GM12872 (cell line): Measurements from ENCODE around the gene HAVCR1.

ENCODE experiments used
- TF ChIP-seq, protein P1 (sequence below): IDR thresholded peaks from 3 replicates; pipeline ENCODE4 v1.5.1; 2011; ENCODE audit warnings: low read depth, mild to moderate bottlenecking, low read length, moderate library complexity; ENCODE audit not compliant: insufficient read depth

HAVCR1 gene

DNA sequence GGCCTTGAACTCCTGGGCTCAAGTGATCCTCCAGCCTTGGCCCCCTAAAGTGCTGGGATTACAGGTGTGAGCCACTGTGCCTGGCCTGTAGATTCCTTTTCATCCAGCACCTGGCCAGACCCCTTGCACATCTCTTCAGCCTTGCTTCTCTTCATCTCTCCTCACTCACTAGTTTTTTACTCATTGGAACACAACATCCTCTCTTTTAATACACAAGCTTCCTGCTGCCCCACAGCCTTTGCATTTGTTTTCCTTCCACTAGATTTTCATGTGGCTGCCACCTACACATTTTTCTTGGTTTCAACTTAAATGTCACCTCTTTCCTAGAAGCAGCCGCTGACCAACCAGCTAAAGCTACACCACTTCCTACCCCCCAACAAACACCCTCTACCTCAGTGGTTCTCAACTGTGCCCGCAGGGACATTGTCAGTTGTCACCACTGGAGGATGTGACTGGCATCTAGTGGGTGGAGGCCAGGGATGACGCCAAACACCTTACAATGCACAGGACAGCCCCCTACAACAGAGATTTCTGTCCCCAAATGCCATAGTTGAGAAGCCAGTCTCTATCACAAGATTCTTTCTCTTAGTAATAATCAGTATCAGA lies 33.7 kb downstream of the HAVCR1 start:
- TF ChIP-seq, protein P1, sequence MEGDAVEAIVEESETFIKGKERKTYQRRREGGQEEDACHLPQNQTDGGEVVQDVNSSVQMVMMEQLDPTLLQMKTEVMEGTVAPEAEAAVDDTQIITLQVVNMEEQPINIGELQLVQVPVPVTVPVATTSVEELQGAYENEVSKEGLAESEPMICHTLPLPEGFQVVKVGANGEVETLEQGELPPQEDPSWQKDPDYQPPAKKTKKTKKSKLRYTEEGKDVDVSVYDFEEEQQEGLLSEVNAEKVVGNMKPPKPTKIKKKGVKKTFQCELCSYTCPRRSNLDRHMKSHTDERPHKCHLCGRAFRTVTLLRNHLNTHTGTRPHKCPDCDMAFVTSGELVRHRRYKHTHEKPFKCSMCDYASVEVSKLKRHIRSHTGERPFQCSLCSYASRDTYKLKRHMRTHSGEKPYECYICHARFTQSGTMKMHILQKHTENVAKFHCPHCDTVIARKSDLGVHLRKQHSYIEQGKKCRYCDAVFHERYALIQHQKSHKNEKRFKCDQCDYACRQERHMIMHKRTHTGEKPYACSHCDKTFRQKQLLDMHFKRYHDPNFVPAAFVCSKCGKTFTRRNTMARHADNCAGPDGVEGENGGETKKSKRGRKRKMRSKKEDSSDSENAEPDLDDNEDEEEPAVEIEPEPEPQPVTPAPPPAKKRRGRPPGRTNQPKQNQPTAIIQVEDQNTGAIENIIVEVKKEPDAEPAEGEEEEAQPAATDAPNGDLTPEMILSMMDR: no peak

DNA sequence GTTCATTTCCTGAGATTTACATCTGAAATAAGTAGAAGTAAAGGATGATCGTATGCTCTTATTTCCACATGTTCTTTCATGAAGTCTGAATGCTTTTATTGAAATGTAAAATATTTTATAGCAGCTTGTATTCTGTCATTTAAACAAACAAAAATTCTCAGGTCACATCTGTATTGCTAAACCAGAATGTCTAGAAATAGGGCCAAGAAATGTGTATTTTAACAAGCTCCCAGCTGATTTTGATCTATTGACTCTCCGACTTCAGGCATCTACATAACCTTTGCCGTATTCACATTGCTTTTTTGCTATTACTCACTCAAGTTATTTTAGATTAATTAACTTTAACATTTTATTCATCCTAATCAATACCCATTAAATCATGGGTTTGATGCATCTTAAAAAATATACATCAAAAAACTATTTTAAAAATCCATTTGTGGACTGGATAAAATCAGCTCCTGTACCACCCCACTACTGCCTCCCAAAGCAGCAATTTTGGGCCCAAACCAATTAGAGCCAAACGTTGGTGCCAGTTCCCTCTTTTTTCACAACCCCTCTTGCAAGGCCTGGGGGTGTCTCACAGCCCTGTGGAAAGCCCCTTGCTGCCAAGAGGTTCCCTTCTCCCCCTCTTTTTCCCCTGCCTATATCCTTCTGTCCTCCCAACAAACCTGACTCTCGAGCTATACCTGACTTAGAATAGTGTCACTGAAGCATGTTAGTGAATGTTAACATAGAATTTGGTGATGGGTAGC lies 34.5 kb downstream of the HAVCR1 start:
- TF ChIP-seq, protein P1: no peak

DNA sequence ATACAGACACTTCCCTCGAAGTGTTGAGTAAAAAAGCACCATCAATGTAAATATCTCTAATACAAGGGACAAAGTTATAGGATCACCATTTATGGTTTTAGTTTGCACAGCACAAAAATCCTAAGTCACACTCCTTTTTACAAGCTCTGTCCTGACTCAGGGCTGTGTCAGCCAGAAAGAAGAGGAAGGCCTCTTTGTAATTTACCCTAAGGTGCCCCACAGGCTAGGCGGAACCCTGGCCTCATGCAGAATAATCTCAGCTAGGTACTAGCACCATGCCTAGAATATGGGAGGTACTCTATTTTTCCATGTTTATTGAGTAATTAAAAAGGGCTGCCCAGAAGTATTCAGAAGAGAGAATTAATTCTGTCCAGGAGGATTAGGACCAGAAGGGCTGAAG lies 36.9 kb downstream of the HAVCR1 start:
- TF ChIP-seq, protein P1: no peak

DNA sequence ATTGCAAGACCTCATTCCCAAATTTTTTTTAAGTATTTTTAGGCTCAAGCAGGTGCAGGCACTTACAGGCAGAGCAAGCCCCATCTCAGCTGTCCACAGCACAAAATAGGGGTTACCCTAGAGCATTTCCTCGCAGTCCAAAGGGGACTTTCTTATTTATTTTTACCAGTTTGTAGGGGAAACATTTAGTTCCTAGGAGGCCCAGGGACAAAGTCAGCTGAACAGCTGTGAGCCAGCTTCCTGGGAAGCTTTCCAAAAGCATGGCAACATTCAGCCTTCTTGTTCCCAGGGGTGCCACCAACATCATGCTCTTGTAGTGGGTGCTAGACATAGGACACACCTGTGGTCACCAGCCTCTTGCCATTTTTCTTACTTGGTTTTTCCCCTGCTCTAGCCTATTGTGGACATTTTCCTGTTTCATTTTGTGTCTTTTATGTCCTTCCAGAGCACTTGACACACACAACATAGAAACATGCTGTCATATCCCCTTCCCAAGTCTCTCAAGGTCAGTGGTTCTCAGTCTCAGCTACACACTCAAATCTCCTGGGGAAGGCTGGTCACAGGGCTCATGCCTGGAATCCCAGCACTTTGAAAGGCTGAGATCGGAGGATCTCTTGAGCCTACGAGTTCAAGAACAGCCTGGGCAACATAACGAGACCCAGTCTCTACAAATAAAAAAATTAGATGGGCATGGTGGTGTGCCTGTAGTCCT lies 38.2 kb downstream of the HAVCR1 start:
- TF ChIP-seq, protein P1: no peak

DNA sequence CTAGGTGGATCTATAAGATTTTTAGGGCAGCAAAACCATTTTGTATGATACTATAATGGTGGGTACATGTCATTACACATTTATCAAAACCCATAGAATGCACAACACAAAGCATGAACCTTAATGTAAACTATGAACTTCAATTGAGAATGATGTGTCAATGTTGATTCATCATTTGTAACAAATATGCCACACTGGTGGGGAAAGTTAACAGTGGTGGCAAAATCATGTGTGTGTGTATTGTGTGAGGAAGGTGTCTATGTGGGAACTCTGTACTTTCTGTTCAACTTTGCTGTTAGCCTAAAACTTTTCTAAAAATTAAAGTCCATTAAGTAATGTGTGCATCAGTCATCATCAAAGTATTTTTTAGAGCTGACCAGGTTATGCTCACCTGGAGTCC lies 38.9 kb downstream of the HAVCR1 start:
- TF ChIP-seq, protein P1: no peak

DNA sequence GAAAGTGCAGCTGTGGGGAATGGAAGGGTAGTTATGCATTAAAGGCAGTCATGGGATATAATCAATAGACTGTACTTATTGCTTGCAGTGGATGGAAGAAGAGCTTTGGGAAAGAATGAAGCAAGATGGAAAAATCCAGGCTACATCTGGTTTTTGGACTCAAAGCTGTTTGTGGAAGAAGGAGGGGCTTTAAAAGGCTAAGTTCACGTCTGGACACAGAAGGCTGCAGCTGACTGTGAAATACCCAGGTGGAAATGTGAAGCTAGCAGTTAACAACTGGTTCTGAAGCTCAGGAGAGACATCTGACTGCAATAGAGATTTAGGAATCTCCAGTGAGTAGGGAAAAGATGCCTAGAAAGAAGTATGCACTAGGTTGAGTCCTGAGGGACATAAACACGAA lies 52.7 kb downstream of the HAVCR1 start:
- TF ChIP-seq, protein P1: no peak

DNA sequence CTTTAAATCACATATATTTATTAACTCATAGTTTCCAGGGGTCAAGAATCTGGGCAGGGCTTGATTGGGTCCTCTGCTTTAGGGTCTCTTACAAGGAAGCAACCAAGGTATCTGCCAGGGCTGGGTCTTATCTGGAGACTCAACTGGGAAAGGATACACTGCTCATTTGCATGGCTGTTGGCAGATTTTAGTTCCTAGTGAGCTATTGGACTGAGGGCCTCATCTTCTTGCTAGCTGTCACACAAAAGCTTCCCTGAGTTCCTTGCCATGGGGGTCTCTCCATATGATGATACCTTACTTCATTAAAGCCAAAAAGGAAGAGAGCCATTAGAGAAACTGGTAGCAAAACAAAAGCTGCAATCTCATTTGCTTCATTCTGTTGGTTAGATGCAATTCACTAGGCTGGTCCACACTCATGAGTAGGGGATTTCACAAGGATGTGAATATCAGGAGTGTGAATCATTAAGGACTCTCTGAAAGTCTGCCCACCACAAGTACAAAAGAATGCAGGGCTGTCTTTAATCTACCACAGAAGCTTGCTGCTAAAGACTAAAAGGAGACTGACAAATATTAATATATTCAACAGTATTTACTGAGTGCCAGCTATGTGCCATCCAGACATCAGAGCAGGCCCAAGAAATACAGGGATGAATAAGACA lies 53.9 kb downstream of the HAVCR1 start:
- TF ChIP-seq, protein P1: no peak
